Type B pancreatic cell (in vitro differentiated cells): ENCODE data around the gene TRAPPC8. TPM values are rescaled to one million over a fixed set of nuclear protein-coding genes. Genes with fewer than 3 reads are reported as not detected.

ENCODE experiments used
- DNase-seq: peaks from one replicate; pipeline ENCODE4 v3.0.0; 2021; ENCODE audit warnings: mixed read lengths; ENCODE audit not compliant: unreplicated experiment; ENCODE audit errors: extremely low spot score
- H3K27ac Mint-ChIP-seq: 2 replicates; pipeline ENCODE4 v1.8.0; 2021; ENCODE audit warnings: mild to moderate bottlenecking, mixed read lengths
- H3K27me3 Mint-ChIP-seq: 2 replicates; pipeline ENCODE4 v1.8.0; 2021; ENCODE audit warnings: mixed read lengths
- H3K36me3 Mint-ChIP-seq: 2 replicates; pipeline ENCODE4 v1.8.0; 2021; ENCODE audit warnings: mixed read lengths
- H3K4me1 Mint-ChIP-seq: one replicate; pipeline ENCODE4 v1.8.0; 2021; ENCODE audit warnings: mixed read lengths; ENCODE audit not compliant: unreplicated experiment
- H3K4me3 Mint-ChIP-seq: 2 replicates; pipeline ENCODE4 v1.8.0; 2021; ENCODE audit warnings: mild to moderate bottlenecking, mixed read lengths
- H3K9me3 Mint-ChIP-seq: 2 replicates; pipeline ENCODE4 v1.8.0; 2021; ENCODE audit warnings: mixed read lengths
- CTCF ChIP-seq: fragments of 200-600 bp; sonication (generic); conservative IDR thresholded peaks from 2 replicates; pipeline ENCODE4 v1.5.0; 2021; ENCODE audit warnings: antibody characterized with exemption, mild to moderate bottlenecking
- total RNA-seq: library from RNA; stranded (reverse); gene quantifications from 2 replicates; pipeline ENCODE4 v1.2.1, GENCODE V29; 2021; ENCODE audit warnings: low replicate concordance

The TRAPPC8 gene
- total RNA-seq, 1 donor from 2014 or later = 43.6 TPM

- H3K27ac Mint-ChIP-seq = no peak overlapping the region
- peaks cover 72% of the 10 kb centered on the region for H3K36me3 Mint-ChIP-seq
- no peak for TF ChIP-seq CTCF
- H3K4me1 Mint-ChIP-seq = no peaks in the 10 kb centered on the region
- peaks cover 11% of the 10 kb centered on the region for H3K9me3 Mint-ChIP-seq
- no peak for DNase-seq
- H3K4me3 Mint-ChIP-seq = no peak overlapping the region
- H3K27me3 Mint-ChIP-seq = no peaks in the 10 kb centered on the region
Observed at GRCh38 chr18:31884020-31884419, 58.9 kb downstream of the TRAPPC8 start.

GRCh38 chr18:31880186-31880898 is 62.6 kb downstream of the TRAPPC8 start:
- peaks cover 64% of the 10 kb centered on the region for H3K36me3 Mint-ChIP-seq
- no peak overlapping the region for H3K27ac Mint-ChIP-seq
- H3K4me3 Mint-ChIP-seq = no peak overlapping the region
- H3K9me3 Mint-ChIP-seq = peaks cover 11% of the 10 kb centered on the region
- no peaks in the 10 kb centered on the region for H3K27me3 Mint-ChIP-seq
- DNase-seq = no peak
- no peaks in the 10 kb centered on the region for H3K4me1 Mint-ChIP-seq
- TF ChIP-seq CTCF = no peak

- H3K4me3 Mint-ChIP-seq = no peak overlapping the region
- peaks cover 8% of the 10 kb centered on the region for H3K9me3 Mint-ChIP-seq
- H3K27ac Mint-ChIP-seq = no peak overlapping the region
- peaks cover 62% of the 10 kb centered on the region for H3K36me3 Mint-ChIP-seq
- H3K4me1 Mint-ChIP-seq = no peaks in the 10 kb centered on the region
- no peaks in the 10 kb centered on the region for H3K27me3 Mint-ChIP-seq
- DNase-seq = no peak
- no peak for TF ChIP-seq CTCF
Observed at GRCh38 chr18:31878358-31878757, 64.6 kb downstream of the TRAPPC8 start.

GRCh38 chr18:31877900-31878299 is 65.0 kb downstream of the TRAPPC8 start:
- Mint-ChIP-seq H3K9me3 (peaks cover 7% of the 10 kb centered on the region), H3K36me3 (peaks cover 59% of the 10 kb centered on the region), H3K27ac (no peak overlapping the region), H3K27me3 (no peaks in the 10 kb centered on the region), H3K4me1 (no peaks in the 10 kb centered on the region), H3K4me3 (no peak overlapping the region)
- TF ChIP-seq CTCF = no peak
- DNase-seq = no peak

- peaks cover 56% of the 10 kb centered on the region for H3K36me3 Mint-ChIP-seq
- no peak for TF ChIP-seq CTCF
Observed at GRCh38 chr18:31876707-31877106, 66.2 kb downstream of the TRAPPC8 start.

More at GRCh38 chr18:31876707-31877106, 66.2 kb downstream of the TRAPPC8 start:
- no peak for DNase-seq
- no peak overlapping the region for H3K4me3 Mint-ChIP-seq
- H3K27me3 Mint-ChIP-seq = no peaks in the 10 kb centered on the region
- H3K4me1 Mint-ChIP-seq = no peaks in the 10 kb centered on the region
- H3K27ac Mint-ChIP-seq = no peak overlapping the region
- H3K9me3 Mint-ChIP-seq = peaks cover 7% of the 10 kb centered on the region
